ENCODE data around the gene LPCAT2. TPM values are rescaled to one million over a fixed set of nuclear protein-coding genes. Genes with fewer than 3 reads are reported as not detected.

Gene LPCAT2
- polyA plus RNA-seq, 4 donors, result 8.3 to 10.1 (median 9.6) TPM

Other genes starting within 250 kb of the LPCAT2 start
- gene IRX6, start 184.9 kb upstream of the LPCAT2 start, polyA plus RNA-seq (ENCODE audit: insufficient read length in 4 of 4), result 1 to 10 TPM; 4.7 to 7.0 (median 6.6) TPM
- gene MMP2, start 29.9 kb upstream of the LPCAT2 start, polyA plus RNA-seq (ENCODE audit: insufficient read length in 4 of 4), result 100 to 1,000 TPM; 219 to 369 (median 312) TPM
- under 1 TPM; 0.17 to 0.25 (median 0.19) TPM for gene CAPNS2, start 57.6 kb downstream of the LPCAT2 start, polyA plus RNA-seq (ENCODE audit: insufficient read length in 4 of 4)
- under 1 TPM; 0.10 to 0.48 (median 0.16) TPM for gene SLC6A2, start 146.9 kb downstream of the LPCAT2 start, polyA plus RNA-seq (ENCODE audit: insufficient read length in 4 of 4)